Mucosa of rectum (tissue), 2 donors: Measurements from ENCODE around the gene STIMATE.

Source experiments
- H3K27ac ChIP-seq, 2 donors: one replicate each; pipeline ENCODE4 v1.7.0; 2013; ENCODE audit warnings: inconsistent platforms in 2 of 2, low read depth in 2 of 2, low read length in 2 of 2
- H3K27me3 ChIP-seq, 2 donors: one replicate each; pipeline ENCODE4 v1.7.0; 2013; ENCODE audit warnings: low read length in 2 of 2; ENCODE audit not compliant: control insufficient read depth in 2 of 2, insufficient read depth in 2 of 2
- H3K36me3 ChIP-seq, 2 donors: one replicate each; pipeline ENCODE4 v1.7.0; 2013; ENCODE audit warnings: low read length in 2 of 2; ENCODE audit not compliant: control insufficient read depth in 2 of 2, insufficient read depth in 2 of 2
- H3K4me1 ChIP-seq, 2 donors: one replicate each; pipeline ENCODE4 v1.7.0; 2013; ENCODE audit warnings: low read length in 2 of 2, mild to moderate bottlenecking in 1 of 2; ENCODE audit not compliant: control insufficient read depth in 2 of 2, insufficient read depth in 2 of 2
- H3K4me3 ChIP-seq, 2 donors: one replicate each; pipeline ENCODE4 v1.7.0; 2013; ENCODE audit warnings: low read length in 2 of 2
- H3K9ac ChIP-seq, 2 donors: one replicate each; pipeline ENCODE4 v1.7.0; 2013; ENCODE audit warnings: low read length in 2 of 2, low read depth in 1 of 2, mild to moderate bottlenecking in 1 of 2
- H3K9me3 ChIP-seq, 2 donors: one replicate each; pipeline ENCODE4 v1.7.0; 2013; ENCODE audit warnings: low read length in 2 of 2; ENCODE audit not compliant: control insufficient read depth in 2 of 2
- donor health status: healthy.
- donor health status: Normal muscosa, but diverticular disease.

The STIMATE gene

GRCh38 chr3:52796411-52796810 lies 100.9 kb downstream of the STIMATE start:
- Histone ChIP-seq H3K4me3 (no peak overlapping the region), H3K9ac (no peak overlapping the region), H3K4me1 (peaks cover 0 to 2% of the 10 kb centered on the region in 2 donors), H3K36me3 (no peaks in the 10 kb centered on the region), H3K27me3 (no peaks in the 10 kb centered on the region), H3K27ac (no peak overlapping the region), H3K9me3 (no peaks in the 10 kb centered on the region)

- H3K36me3 ChIP-seq: no peaks in the 10 kb centered on the region
- no peak overlapping the region for H3K4me3 ChIP-seq
- no peak overlapping the region for H3K27ac ChIP-seq
- H3K4me1 ChIP-seq: peaks cover 0 to 2% of the 10 kb centered on the region in 2 donors
- H3K9me3 ChIP-seq: no peaks in the 10 kb centered on the region
- no peaks in the 10 kb centered on the region for H3K27me3 ChIP-seq
- H3K9ac ChIP-seq: no peak overlapping the region
Measured at GRCh38 chr3:52795298-52795900, 101.9 kb downstream of the STIMATE start.

- Histone ChIP-seq H3K27me3 (no peaks in the 10 kb centered on the region), H3K36me3 (no peaks in the 10 kb centered on the region), H3K9me3 (no peaks in the 10 kb centered on the region), H3K4me1 (peaks cover 0 to 2% of the 10 kb centered on the region in 2 donors), H3K9ac (no peak within 1 kb of the TSS), H3K4me3 (no peak within 1 kb of the TSS), H3K27ac (no peak within 1 kb of the TSS)
Measured at GRCh38 chr3:52794612-52795099, 102.7 kb downstream of the STIMATE start, which contains the start of gene ITIH3. Gene ITIH3 (plus strand): TSS chr3:52794796. CDS start chr3:52794804, 8 bp downstream.

GRCh38 chr3:52793702-52794611 lies 103.4 kb downstream of the STIMATE start:
- no peaks in the 10 kb centered on the region for H3K27me3 ChIP-seq
- H3K27ac ChIP-seq: no peak overlapping the region
- H3K4me3 ChIP-seq: no peak overlapping the region
- no peaks in the 10 kb centered on the region for H3K36me3 ChIP-seq
- no peak overlapping the region for H3K9ac ChIP-seq
- peaks cover 0 to 2% of the 10 kb centered on the region in 2 donors for H3K4me1 ChIP-seq
- no peaks in the 10 kb centered on the region for H3K9me3 ChIP-seq

GRCh38 chr3:52792961-52793695 lies 104.2 kb downstream of the STIMATE start:
- Histone ChIP-seq H3K27ac (no peak overlapping the region), H3K36me3 (no peaks in the 10 kb centered on the region), H3K9me3 (no peaks in the 10 kb centered on the region), H3K27me3 (no peaks in the 10 kb centered on the region), H3K4me3 (no peak overlapping the region), H3K4me1 (peaks cover 0 to 2% of the 10 kb centered on the region in 2 donors), H3K9ac (no peak overlapping the region)

GRCh38 chr3:52792413-52792812 lies 104.9 kb downstream of the STIMATE start:
- H3K36me3 ChIP-seq: no peaks in the 10 kb centered on the region

GRCh38 chr3:52791928-52792327 lies 105.4 kb downstream of the STIMATE start:
- Histone ChIP-seq H3K27me3 (no peaks in the 10 kb centered on the region), H3K27ac (no peak overlapping the region), H3K9me3 (no peaks in the 10 kb centered on the region), H3K4me1 (peaks cover 0 to 2% of the 10 kb centered on the region in 2 donors), H3K4me3 (no peak overlapping the region), H3K9ac (no peak overlapping the region), H3K36me3 (no peaks in the 10 kb centered on the region)

More at GRCh38 chr3:52792413-52792812, 104.9 kb downstream of the STIMATE start:
- Histone ChIP-seq H3K4me3 (no peak overlapping the region), H3K9me3 (no peaks in the 10 kb centered on the region), H3K9ac (no peak overlapping the region), H3K27ac (no peak overlapping the region), H3K4me1 (peaks cover 0 to 2% of the 10 kb centered on the region in 2 donors), H3K27me3 (no peaks in the 10 kb centered on the region)

- peaks cover 0 to 2% of the 10 kb centered on the region in 2 donors for H3K4me1 ChIP-seq
- no peaks in the 10 kb centered on the region for H3K9me3 ChIP-seq
- no peak overlapping the region for H3K4me3 ChIP-seq
- no peaks in the 10 kb centered on the region for H3K36me3 ChIP-seq
- H3K27me3 ChIP-seq: no peaks in the 10 kb centered on the region
- no peak overlapping the region for H3K9ac ChIP-seq
- no peak overlapping the region for H3K27ac ChIP-seq
Measured at GRCh38 chr3:52791366-52791765, 106.0 kb downstream of the STIMATE start.

- H3K9ac ChIP-seq: no peak overlapping the region
- peaks cover 0 to 2% of the 10 kb centered on the region in 2 donors for H3K4me1 ChIP-seq
- no peaks in the 10 kb centered on the region for H3K36me3 ChIP-seq
- no peak overlapping the region for H3K27ac ChIP-seq
- no peak overlapping the region for H3K4me3 ChIP-seq
- no peaks in the 10 kb centered on the region for H3K9me3 ChIP-seq
- no peaks in the 10 kb centered on the region for H3K27me3 ChIP-seq
Measured at GRCh38 chr3:52790741-52791140, 106.6 kb downstream of the STIMATE start.
